SU-DHL-6 (cell line): Measurements from ENCODE around the gene HOXB1.

ENCODE experiments used
- EZH2phosphoT487 ChIP-seq: fragments of 200-600 bp; sonication (generic), shearing (Covaris generic); conservative IDR thresholded peaks from 2 replicates; pipeline ENCODE4 v1.6.1; 2018; ENCODE audit warnings: mild to moderate bottlenecking, antibody characterized with exemption, low read length, moderate library complexity, mixed read lengths
- TF ChIP-seq, protein P1 (sequence below): fragments of 200-600 bp; sonication (generic); IDR thresholded peaks from one replicate; pipeline ENCODE4 v1.5.1; 2017; ENCODE audit warnings: antibody characterized with exemption, mild to moderate bottlenecking, low read length, moderate library complexity; ENCODE audit not compliant: insufficient read depth, poor library complexity, severe bottlenecking

DNA sequence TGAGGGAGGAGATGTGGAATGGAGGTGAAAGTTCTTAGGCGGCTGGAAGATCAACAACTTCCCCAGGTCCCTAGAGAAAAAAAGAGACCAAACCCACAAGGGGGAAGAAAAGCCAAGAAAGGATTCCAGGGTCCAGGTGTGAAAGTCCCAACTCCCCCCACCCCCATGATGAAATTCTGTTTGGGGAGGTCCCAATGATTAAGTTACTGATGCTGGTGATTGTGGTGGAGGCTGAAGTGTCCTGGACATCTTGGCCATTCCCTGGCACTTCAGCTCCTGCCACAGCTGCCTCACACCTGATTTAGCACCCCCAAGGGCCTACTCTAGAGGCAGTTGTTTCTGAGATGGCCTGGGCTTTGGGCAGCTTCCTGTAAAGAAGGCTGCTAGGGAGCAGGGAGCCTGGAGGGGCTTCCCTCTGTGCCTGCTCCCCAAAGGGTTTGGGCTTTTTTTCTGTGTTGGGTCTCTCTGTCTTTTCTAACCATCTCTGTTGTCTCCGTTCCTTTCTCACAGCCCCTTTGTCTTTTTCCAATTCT is 34.3 kb upstream of the HOXB1 start:
- TF ChIP-seq, protein P1, sequence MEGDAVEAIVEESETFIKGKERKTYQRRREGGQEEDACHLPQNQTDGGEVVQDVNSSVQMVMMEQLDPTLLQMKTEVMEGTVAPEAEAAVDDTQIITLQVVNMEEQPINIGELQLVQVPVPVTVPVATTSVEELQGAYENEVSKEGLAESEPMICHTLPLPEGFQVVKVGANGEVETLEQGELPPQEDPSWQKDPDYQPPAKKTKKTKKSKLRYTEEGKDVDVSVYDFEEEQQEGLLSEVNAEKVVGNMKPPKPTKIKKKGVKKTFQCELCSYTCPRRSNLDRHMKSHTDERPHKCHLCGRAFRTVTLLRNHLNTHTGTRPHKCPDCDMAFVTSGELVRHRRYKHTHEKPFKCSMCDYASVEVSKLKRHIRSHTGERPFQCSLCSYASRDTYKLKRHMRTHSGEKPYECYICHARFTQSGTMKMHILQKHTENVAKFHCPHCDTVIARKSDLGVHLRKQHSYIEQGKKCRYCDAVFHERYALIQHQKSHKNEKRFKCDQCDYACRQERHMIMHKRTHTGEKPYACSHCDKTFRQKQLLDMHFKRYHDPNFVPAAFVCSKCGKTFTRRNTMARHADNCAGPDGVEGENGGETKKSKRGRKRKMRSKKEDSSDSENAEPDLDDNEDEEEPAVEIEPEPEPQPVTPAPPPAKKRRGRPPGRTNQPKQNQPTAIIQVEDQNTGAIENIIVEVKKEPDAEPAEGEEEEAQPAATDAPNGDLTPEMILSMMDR = no peak
- no peak for TF ChIP-seq EZH2phosphoT487
